ENCODE results near the gene FBXO21.

FBXO21 gene

GRCh38 chr12:117148642-117149041, 41.6 kb downstream of the FBXO21 start:
- Histone ChIP-seq H3K4me3 (ENCODE audit: low read depth in 1 of 2, low read length in 2 of 2) (no peak overlapping the region), H3K9me3 (ENCODE audit: control insufficient read depth in 1 of 2, low read length in 2 of 2) (no peaks in the 10 kb centered on the region), H3K36me3 (ENCODE audit: control insufficient read depth in 1 of 2, insufficient read depth in 2 of 2, low read length in 2 of 2) (peaks cover 37 to 38% of the 10 kb centered on the region in 2 donors), H3K4me1 (ENCODE audit: control insufficient read depth in 1 of 2, insufficient read depth in 2 of 2, low read length in 2 of 2) (no peaks in the 10 kb centered on the region), H3K27me3 (ENCODE audit: low read depth, low read length) (no peaks in the 10 kb centered on the region), H3K27ac (ENCODE audit: low read length) (no peak overlapping the region)

- Histone ChIP-seq H3K4me3 (ENCODE audit: low read depth in 1 of 2, low read length in 2 of 2) (no peak overlapping the region), H3K4me1 (ENCODE audit: control insufficient read depth in 1 of 2, insufficient read depth in 2 of 2, low read length in 2 of 2) (no peaks in the 10 kb centered on the region), H3K36me3 (ENCODE audit: control insufficient read depth in 1 of 2, insufficient read depth in 2 of 2, low read length in 2 of 2) (peaks cover 30 to 31% of the 10 kb centered on the region in 2 donors), H3K27me3 (ENCODE audit: low read depth, low read length) (no peaks in the 10 kb centered on the region), H3K9me3 (ENCODE audit: control insufficient read depth in 1 of 2, low read length in 2 of 2) (no peaks in the 10 kb centered on the region), H3K27ac (ENCODE audit: low read length) (no peak overlapping the region)
Measured at GRCh38 chr12:117147639-117148038, 42.6 kb downstream of the FBXO21 start.

GRCh38 chr12:117145597-117146154, 44.6 kb downstream of the FBXO21 start:
- no peaks in the 10 kb centered on the region for H3K9me3 ChIP-seq (ENCODE audit: control insufficient read depth in 1 of 2, low read length in 2 of 2)
- H3K4me1 ChIP-seq (ENCODE audit: control insufficient read depth in 1 of 2, insufficient read depth in 2 of 2, low read length in 2 of 2): no peaks in the 10 kb centered on the region
- no peak overlapping the region for H3K4me3 ChIP-seq (ENCODE audit: low read depth in 1 of 2, low read length in 2 of 2)
- no peak overlapping the region for H3K27ac ChIP-seq (ENCODE audit: low read length)
- H3K36me3 ChIP-seq (ENCODE audit: control insufficient read depth in 1 of 2, insufficient read depth in 2 of 2, low read length in 2 of 2): peaks cover 30 to 31% of the 10 kb centered on the region in 2 donors
- H3K27me3 ChIP-seq (ENCODE audit: low read depth, low read length): no peaks in the 10 kb centered on the region

- no peak overlapping the region for H3K4me3 ChIP-seq (ENCODE audit: low read depth in 1 of 2, low read length in 2 of 2)
- H3K27ac ChIP-seq (ENCODE audit: low read length): no peak overlapping the region
- peaks cover 23 to 30% of the 10 kb centered on the region in 2 donors for H3K36me3 ChIP-seq (ENCODE audit: control insufficient read depth in 1 of 2, insufficient read depth in 2 of 2, low read length in 2 of 2)
- H3K4me1 ChIP-seq (ENCODE audit: control insufficient read depth in 1 of 2, insufficient read depth in 2 of 2, low read length in 2 of 2): peaks cover 0 to 4% of the 10 kb centered on the region in 2 donors
- H3K9me3 ChIP-seq (ENCODE audit: control insufficient read depth in 1 of 2, low read length in 2 of 2): no peaks in the 10 kb centered on the region
- H3K27me3 ChIP-seq (ENCODE audit: low read depth, low read length): no peaks in the 10 kb centered on the region
Measured at GRCh38 chr12:117144599-117144998, 45.7 kb downstream of the FBXO21 start.

GRCh38 chr12:117143008-117143532, 47.2 kb downstream of the FBXO21 start:
- Histone ChIP-seq H3K27me3 (ENCODE audit: low read depth, low read length) (no peaks in the 10 kb centered on the region), H3K4me3 (ENCODE audit: low read depth in 1 of 2, low read length in 2 of 2) (no peak overlapping the region)

GRCh38 chr12:117142094-117142493, 48.2 kb downstream of the FBXO21 start:
- peaks cover 0 to 4% of the 10 kb centered on the region in 2 donors for H3K4me1 ChIP-seq (ENCODE audit: control insufficient read depth in 1 of 2, insufficient read depth in 2 of 2, low read length in 2 of 2)
- no peaks in the 10 kb centered on the region for H3K9me3 ChIP-seq (ENCODE audit: control insufficient read depth in 1 of 2, low read length in 2 of 2)
- no peak overlapping the region for H3K4me3 ChIP-seq (ENCODE audit: low read depth in 1 of 2, low read length in 2 of 2)
- H3K27me3 ChIP-seq (ENCODE audit: low read depth, low read length): no peaks in the 10 kb centered on the region
- no peak overlapping the region for H3K27ac ChIP-seq (ENCODE audit: low read length)
- H3K36me3 ChIP-seq (ENCODE audit: control insufficient read depth in 1 of 2, insufficient read depth in 2 of 2, low read length in 2 of 2): peaks cover 11 to 20% of the 10 kb centered on the region in 2 donors

More at GRCh38 chr12:117143008-117143532, 47.2 kb downstream of the FBXO21 start:
- Histone ChIP-seq H3K36me3 (ENCODE audit: control insufficient read depth in 1 of 2, insufficient read depth in 2 of 2, low read length in 2 of 2) (peaks cover 16 to 20% of the 10 kb centered on the region in 2 donors), H3K9me3 (ENCODE audit: control insufficient read depth in 1 of 2, low read length in 2 of 2) (no peaks in the 10 kb centered on the region), H3K4me1 (ENCODE audit: control insufficient read depth in 1 of 2, insufficient read depth in 2 of 2, low read length in 2 of 2) (peaks cover 0 to 4% of the 10 kb centered on the region in 2 donors), H3K27ac (ENCODE audit: low read length) (no peak overlapping the region)

- Histone ChIP-seq H3K27ac (ENCODE audit: low read length) (no peak overlapping the region), H3K4me1 (ENCODE audit: control insufficient read depth in 1 of 2, insufficient read depth in 2 of 2, low read length in 2 of 2) (peaks cover 0 to 4% of the 10 kb centered on the region in 2 donors), H3K36me3 (ENCODE audit: control insufficient read depth in 1 of 2, insufficient read depth in 2 of 2, low read length in 2 of 2) (peaks cover 11 to 20% of the 10 kb centered on the region in 2 donors), H3K4me3 (ENCODE audit: low read depth in 1 of 2, low read length in 2 of 2) (no peak overlapping the region), H3K9me3 (ENCODE audit: control insufficient read depth in 1 of 2, low read length in 2 of 2) (no peaks in the 10 kb centered on the region), H3K27me3 (ENCODE audit: low read depth, low read length) (no peaks in the 10 kb centered on the region)
Measured at GRCh38 chr12:117141097-117141898, 49.0 kb downstream of the FBXO21 start.

GRCh38 chr12:117140397-117141096, 49.7 kb downstream of the FBXO21 start:
- peaks cover 0 to 4% of the 10 kb centered on the region in 2 donors for H3K4me1 ChIP-seq (ENCODE audit: control insufficient read depth in 1 of 2, insufficient read depth in 2 of 2, low read length in 2 of 2)
- no peaks in the 10 kb centered on the region for H3K9me3 ChIP-seq (ENCODE audit: control insufficient read depth in 1 of 2, low read length in 2 of 2)
- H3K27me3 ChIP-seq (ENCODE audit: low read depth, low read length): no peaks in the 10 kb centered on the region
- no peak overlapping the region for H3K27ac ChIP-seq (ENCODE audit: low read length)
- peaks cover 6 to 13% of the 10 kb centered on the region in 2 donors for H3K36me3 ChIP-seq (ENCODE audit: control insufficient read depth in 1 of 2, insufficient read depth in 2 of 2, low read length in 2 of 2)
- H3K4me3 ChIP-seq (ENCODE audit: low read depth in 1 of 2, low read length in 2 of 2): no peak overlapping the region

GRCh38 chr12:117139025-117139717, 51.1 kb downstream of the FBXO21 start:
- no peak overlapping the region for H3K27ac ChIP-seq (ENCODE audit: low read length)

GRCh38 chr12:117134721-117135120, 55.5 kb downstream of the FBXO21 start:
- no peaks in the 10 kb centered on the region for H3K36me3 ChIP-seq (ENCODE audit: control insufficient read depth in 1 of 2, insufficient read depth in 2 of 2, low read length in 2 of 2)
- no peak overlapping the region for H3K27ac ChIP-seq (ENCODE audit: low read length)
- H3K9me3 ChIP-seq (ENCODE audit: control insufficient read depth in 1 of 2, low read length in 2 of 2): no peaks in the 10 kb centered on the region
- H3K4me1 ChIP-seq (ENCODE audit: control insufficient read depth in 1 of 2, insufficient read depth in 2 of 2, low read length in 2 of 2): no peaks in the 10 kb centered on the region
- H3K27me3 ChIP-seq (ENCODE audit: low read depth, low read length): no peaks in the 10 kb centered on the region
- no peak overlapping the region for H3K4me3 ChIP-seq (ENCODE audit: low read depth in 1 of 2, low read length in 2 of 2)

More at GRCh38 chr12:117139025-117139717, 51.1 kb downstream of the FBXO21 start:
- Histone ChIP-seq H3K27me3 (ENCODE audit: low read depth, low read length) (no peaks in the 10 kb centered on the region), H3K4me1 (ENCODE audit: control insufficient read depth in 1 of 2, insufficient read depth in 2 of 2, low read length in 2 of 2) (peaks cover 0 to 4% of the 10 kb centered on the region in 2 donors), H3K36me3 (ENCODE audit: control insufficient read depth in 1 of 2, insufficient read depth in 2 of 2, low read length in 2 of 2) (peaks cover 0 to 7% of the 10 kb centered on the region in 2 donors), H3K4me3 (ENCODE audit: low read depth in 1 of 2, low read length in 2 of 2) (no peak overlapping the region), H3K9me3 (ENCODE audit: control insufficient read depth in 1 of 2, low read length in 2 of 2) (no peaks in the 10 kb centered on the region)
